ENCODE data around the gene HNF1A.

DNA sequence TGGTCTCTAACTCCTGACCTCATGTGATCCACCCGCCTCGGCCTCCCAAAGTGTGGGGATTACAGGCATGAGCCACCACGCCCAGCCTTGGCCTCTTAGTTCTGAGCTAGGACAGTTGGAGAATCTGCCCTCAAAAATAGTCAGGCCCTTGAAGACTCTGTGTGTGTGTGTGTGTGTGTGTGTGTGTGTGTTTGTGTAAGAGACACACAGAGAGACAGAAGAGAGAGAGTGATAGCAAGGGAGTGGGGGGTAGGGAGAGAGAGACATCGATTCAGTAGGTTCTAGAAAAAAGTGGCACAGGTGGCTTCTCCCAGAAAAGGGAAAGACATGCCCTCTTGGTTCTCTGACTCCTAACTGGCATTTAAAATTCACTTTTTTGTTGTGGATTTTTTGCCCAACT is 5.4 kb downstream of the HNF1A start:
- TF ChIP-seq, protein P1, sequence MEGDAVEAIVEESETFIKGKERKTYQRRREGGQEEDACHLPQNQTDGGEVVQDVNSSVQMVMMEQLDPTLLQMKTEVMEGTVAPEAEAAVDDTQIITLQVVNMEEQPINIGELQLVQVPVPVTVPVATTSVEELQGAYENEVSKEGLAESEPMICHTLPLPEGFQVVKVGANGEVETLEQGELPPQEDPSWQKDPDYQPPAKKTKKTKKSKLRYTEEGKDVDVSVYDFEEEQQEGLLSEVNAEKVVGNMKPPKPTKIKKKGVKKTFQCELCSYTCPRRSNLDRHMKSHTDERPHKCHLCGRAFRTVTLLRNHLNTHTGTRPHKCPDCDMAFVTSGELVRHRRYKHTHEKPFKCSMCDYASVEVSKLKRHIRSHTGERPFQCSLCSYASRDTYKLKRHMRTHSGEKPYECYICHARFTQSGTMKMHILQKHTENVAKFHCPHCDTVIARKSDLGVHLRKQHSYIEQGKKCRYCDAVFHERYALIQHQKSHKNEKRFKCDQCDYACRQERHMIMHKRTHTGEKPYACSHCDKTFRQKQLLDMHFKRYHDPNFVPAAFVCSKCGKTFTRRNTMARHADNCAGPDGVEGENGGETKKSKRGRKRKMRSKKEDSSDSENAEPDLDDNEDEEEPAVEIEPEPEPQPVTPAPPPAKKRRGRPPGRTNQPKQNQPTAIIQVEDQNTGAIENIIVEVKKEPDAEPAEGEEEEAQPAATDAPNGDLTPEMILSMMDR (IDR thresholded peaks at IDR 0.05) = no peak
- TF ChIP-seq POLR2A (IDR thresholded peaks at IDR 0.05) = no peak

Data from right lobe of liver (tissue), 4 donors.